ENCODE results near the gene OR51V1.
"Not testable (repeated sequence)": the region's sequence is repeated elsewhere in the genome, so short reads cannot be mapped to it uniquely, and the experiment has no call there.

Gene OR51V1

GRCh38 chr11:5200582-5200981 is at the start of gene OR51V1:
TSS of gene OR51V1 (minus strand) at chr11:5200682. CDS start at chr11:5200682, 0 bp downstream.
- no peak for TF ChIP-seq CTCF (IDR thresholded peaks at IDR 0.05; ENCODE audit: low read depth, low read length)
- DNase-seq (ENCODE audit: extremely low read depth, low read depth) = no peak

GRCh38 chr11:5249807-5250396 is 49.4 kb upstream of the OR51V1 start, which contains the start of gene HBG1:
TSS of gene HBG1 (minus strand) at chr11:5249857. CDS start at chr11:5249804, 53 bp downstream.
- DNase-seq (ENCODE audit: extremely low read depth, low read depth) = not testable (repeated sequence)

GRCh38 chr11:5248498-5248897 is 48.0 kb upstream of the OR51V1 start:
- DNase-seq (ENCODE audit: extremely low read depth, low read depth) = not testable (repeated sequence)

GRCh38 chr11:5247472-5248192 is 47.1 kb upstream of the OR51V1 start:
- no peak for DNase-seq (ENCODE audit: extremely low read depth, low read depth)
- no peak for TF ChIP-seq CTCF (IDR thresholded peaks at IDR 0.05; ENCODE audit: low read depth, low read length)

GRCh38 chr11:5246772-5247471 is 46.4 kb upstream of the OR51V1 start:
- DNase-seq (ENCODE audit: extremely low read depth, low read depth) = no peak
- no peak for TF ChIP-seq CTCF (IDR thresholded peaks at IDR 0.05; ENCODE audit: low read depth, low read length)

DNA sequence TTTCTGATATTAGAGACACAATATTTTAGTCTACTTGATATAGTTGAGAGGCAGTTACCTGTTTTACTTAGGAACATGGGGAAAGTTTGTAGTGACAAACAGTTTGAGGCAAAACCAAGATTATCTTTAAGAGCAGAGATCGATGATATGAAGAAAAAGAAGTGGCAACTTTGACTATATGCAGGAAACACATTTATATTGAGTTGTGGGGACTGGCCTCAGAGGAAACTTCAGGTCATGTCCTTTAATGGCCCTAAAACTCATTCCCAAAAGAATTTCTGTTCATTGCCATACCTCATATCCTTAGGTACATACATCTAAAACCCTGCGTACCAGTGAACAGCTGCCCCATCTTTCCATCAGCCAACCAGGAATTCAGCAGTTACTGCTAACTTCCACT is 44.7 kb upstream of the OR51V1 start:
- TF ChIP-seq CTCF (IDR thresholded peaks at IDR 0.05; ENCODE audit: low read depth, low read length) = no peak
- no peak for DNase-seq (ENCODE audit: extremely low read depth, low read depth)

- TF ChIP-seq CTCF (IDR thresholded peaks at IDR 0.05; ENCODE audit: low read depth, low read length) = no peak
- DNase-seq (ENCODE audit: extremely low read depth, low read depth) = no peak
Measured at GRCh38 chr11:5243816-5244180, 43.3 kb upstream of the OR51V1 start.

Data from AG09319 (cell line).